ENCODE measurements around the gene DNAL4.
A peak's percentile ranks its signal among the peaks of the same experiment; 100 is the strongest.

The DNAL4 gene

GRCh38 chr22:38760477-38761201 is 33.3 kb downstream of the DNAL4 start:
- DNase-seq (ENCODE audit: low read depth in 2 of 2, low spot score in 1 of 2), result no peak

GRCh38 chr22:38759005-38759404 is 34.9 kb downstream of the DNAL4 start:
- DNase-seq (ENCODE audit: low read depth in 2 of 2, low spot score in 1 of 2), result no peak

- DNase-seq (ENCODE audit: low read depth in 2 of 2, low spot score in 1 of 2), result peak in 1 of 2 donors; percentile 48
Observed at GRCh38 chr22:38758276-38758945, 35.5 kb downstream of the DNAL4 start.

GRCh38 chr22:38757464-38757757 is 36.5 kb downstream of the DNAL4 start:
- no peak for DNase-seq (ENCODE audit: low read depth in 2 of 2, low spot score in 1 of 2)

GRCh38 chr22:38756711-38757463 is 37.1 kb downstream of the DNAL4 start:
- DNase-seq (ENCODE audit: low read depth in 2 of 2, low spot score in 1 of 2), result no peak

GRCh38 chr22:38755911-38756532 is 37.9 kb downstream of the DNAL4 start, which contains the start of gene SUN2:
SUN2 (minus strand) TSS chr22:38755998; CDS start chr22:38752628, 3,370 bp downstream.
- DNase-seq (ENCODE audit: low read depth in 2 of 2, low spot score in 1 of 2), result peak; percentile 84 to 91

- peak in 1 of 2 donors; percentile 16 for DNase-seq (ENCODE audit: low read depth in 2 of 2, low spot score in 1 of 2)
Observed at GRCh38 chr22:38755155-38755910, 38.6 kb downstream of the DNAL4 start.

- DNase-seq (ENCODE audit: low read depth in 2 of 2, low spot score in 1 of 2), result no peak
Observed at GRCh38 chr22:38754751-38755154, 39.2 kb downstream of the DNAL4 start.

GRCh38 chr22:38753948-38754750 is 39.8 kb downstream of the DNAL4 start:
- no peak for DNase-seq (ENCODE audit: low read depth in 2 of 2, low spot score in 1 of 2)

- DNase-seq (ENCODE audit: low read depth in 2 of 2, low spot score in 1 of 2), result peak; percentile 49 to 55
Observed at GRCh38 chr22:38751422-38752346, 42.3 kb downstream of the DNAL4 start.

- DNase-seq (ENCODE audit: low read depth in 2 of 2, low spot score in 1 of 2), result no peak
Observed at GRCh38 chr22:38751066-38751421, 42.9 kb downstream of the DNAL4 start.

GRCh38 chr22:38750638-38751037 is 43.3 kb downstream of the DNAL4 start:
- DNase-seq (ENCODE audit: low read depth in 2 of 2, low spot score in 1 of 2), result no peak

- no peak for DNase-seq (ENCODE audit: low read depth in 2 of 2, low spot score in 1 of 2)
Observed at GRCh38 chr22:38750104-38750503, 43.8 kb downstream of the DNAL4 start.

GRCh38 chr22:38748487-38749136 is 45.3 kb downstream of the DNAL4 start:
- no peak for DNase-seq (ENCODE audit: low read depth in 2 of 2, low spot score in 1 of 2)

GRCh38 chr22:38745676-38746460 is 48.1 kb downstream of the DNAL4 start:
- DNase-seq (ENCODE audit: low read depth in 2 of 2, low spot score in 1 of 2), result no peak

- no peak for DNase-seq (ENCODE audit: low read depth in 2 of 2, low spot score in 1 of 2)
Observed at GRCh38 chr22:38744981-38745380, 49.0 kb downstream of the DNAL4 start.

GRCh38 chr22:38742176-38742942 is 51.6 kb downstream of the DNAL4 start:
- no peak for DNase-seq (ENCODE audit: low read depth in 2 of 2, low spot score in 1 of 2)

All from stimulated activated CD8-positive, alpha-beta memory T cell treated with anti-CD3 and anti-CD28 coated beads, Interleukin-4, amount 100 ng/mL, for 1 hour (primary cell).